OCI-M2 (cell line): ENCODE measurements around the gene PRKAR2B.

ENCODE experiments used
- DNase-seq: peaks from one replicate; lab custom pipeline; 2025; ENCODE audit not compliant: unreplicated experiment; lab: John Stamatoyannopoulos, UW

Gene PRKAR2B

GRCh38 chr7:107173691-107174406 is 129.3 kb downstream of the PRKAR2B start:
- no peak for DNase-seq

DNA sequence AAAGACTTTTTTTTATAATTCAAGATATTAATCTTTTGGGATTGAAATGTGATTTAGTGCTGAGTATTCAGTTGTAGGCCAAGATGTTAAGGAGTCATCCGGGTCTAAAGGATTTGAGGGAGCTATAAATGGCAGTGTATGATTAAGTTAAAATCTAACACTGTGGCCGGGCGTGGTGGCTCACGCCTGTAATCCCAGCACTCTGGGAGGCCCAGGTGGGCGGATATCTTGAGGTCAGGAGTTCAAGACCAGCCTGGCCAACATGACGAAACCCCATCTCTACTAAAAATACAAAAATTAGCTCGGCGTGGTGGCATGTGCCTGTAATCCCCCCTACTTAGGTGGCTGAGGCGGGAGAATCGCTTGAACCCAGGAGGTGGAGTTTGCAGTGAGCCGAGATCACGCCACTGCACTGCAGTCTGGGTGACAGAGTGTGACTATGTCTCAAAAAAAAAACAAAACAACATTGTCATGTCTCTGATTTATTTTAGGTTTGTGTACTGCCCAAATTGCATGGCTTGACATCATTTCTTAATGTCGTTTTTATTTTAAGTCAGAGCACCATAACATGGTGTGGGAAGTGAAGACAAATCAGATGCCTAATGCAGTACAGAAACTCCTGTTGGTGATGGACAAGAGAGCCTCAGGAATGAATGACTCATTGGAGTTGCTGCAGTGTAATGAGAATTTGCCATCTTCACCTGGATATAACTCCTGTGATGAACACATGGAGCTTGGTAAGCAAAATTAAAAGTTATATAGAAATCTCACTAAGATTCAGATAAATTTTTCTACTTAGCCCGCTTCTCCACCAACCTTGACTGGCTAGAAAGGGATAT is 135.0 kb downstream of the PRKAR2B start:
- no peak for DNase-seq

GRCh38 chr7:107180378-107180777 is 135.9 kb downstream of the PRKAR2B start:
- DNase-seq: no peak

- no peak for DNase-seq
Observed at GRCh38 chr7:107181172-107181571, 136.7 kb downstream of the PRKAR2B start.

DNA sequence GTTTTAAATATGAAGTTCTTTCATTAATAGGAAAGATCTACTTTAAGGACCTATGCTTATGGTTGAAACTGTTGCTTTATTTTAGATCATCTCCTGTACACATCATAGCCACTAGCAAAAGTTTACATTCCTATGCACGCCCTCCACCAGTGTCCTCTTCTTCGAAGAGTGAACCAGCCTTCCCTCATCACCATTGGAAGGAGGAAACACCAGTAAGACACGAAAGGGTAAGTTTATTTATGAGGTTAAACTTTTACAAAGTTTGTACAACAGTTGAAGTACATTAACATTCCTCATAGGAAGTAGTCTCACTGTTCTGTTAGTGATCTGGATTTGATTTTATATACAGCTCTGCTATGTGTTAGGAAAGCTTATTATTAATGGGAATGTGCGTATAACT is 141.2 kb downstream of the PRKAR2B start:
- no peak for DNase-seq

DNA sequence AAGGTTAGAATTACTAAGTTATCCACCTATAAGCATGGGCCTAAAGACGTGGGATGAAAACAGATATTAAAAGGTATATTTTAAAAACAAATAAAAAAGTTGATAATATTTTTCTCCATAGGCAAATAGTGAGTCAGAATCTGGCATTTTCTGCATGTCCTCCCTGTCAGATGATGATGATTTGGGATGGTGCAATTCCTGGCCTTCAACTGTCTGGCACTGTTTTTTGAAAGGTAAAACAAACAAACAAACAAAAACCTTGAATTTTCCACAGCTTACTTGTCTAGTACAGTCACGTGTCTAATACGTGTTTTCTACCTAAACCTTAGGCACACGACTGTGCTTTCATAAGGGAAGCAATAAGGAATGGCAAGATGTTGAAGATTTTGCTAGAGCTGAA is 141.7 kb downstream of the PRKAR2B start:
- DNase-seq: no peak

DNA sequence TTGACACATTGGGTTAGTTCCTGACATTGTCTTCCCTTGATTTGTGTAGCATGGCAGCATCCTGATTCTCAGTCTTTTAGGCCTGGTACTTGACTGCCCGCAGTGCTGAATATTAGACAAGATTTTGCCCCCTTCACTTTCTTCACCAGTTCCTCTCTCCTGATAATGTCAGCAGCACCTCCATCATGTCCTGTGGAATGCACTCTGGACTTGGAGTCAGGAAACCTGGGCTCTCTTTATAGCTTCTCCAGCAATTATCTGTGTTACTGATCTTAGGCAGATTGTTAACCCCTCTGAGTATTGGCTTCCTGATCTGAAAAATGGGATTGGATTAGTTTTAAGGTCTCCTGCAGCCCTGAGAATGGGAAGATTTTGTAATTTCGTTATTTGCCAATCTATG is 143.3 kb downstream of the PRKAR2B start:
- no peak for DNase-seq

DNA sequence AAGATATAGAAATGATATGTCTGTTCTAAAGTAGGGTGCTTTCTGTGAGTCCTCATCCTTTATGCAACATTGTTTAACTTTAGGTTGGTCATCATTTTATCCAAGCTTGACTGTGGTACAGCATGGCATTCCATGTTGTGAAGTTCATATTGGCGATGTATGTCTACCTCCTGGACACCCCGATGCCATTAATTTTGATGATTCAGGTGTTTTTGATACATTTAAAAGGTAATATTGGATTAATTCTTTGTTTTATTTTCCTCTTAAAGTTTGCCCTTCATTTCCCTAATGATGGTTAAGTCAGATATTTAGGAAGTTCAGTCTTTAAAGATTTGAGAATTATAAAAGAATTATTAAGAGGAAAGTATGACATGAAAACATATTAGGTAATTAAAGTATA is 145.6 kb downstream of the PRKAR2B start:
- DNase-seq: no peak

DNA sequence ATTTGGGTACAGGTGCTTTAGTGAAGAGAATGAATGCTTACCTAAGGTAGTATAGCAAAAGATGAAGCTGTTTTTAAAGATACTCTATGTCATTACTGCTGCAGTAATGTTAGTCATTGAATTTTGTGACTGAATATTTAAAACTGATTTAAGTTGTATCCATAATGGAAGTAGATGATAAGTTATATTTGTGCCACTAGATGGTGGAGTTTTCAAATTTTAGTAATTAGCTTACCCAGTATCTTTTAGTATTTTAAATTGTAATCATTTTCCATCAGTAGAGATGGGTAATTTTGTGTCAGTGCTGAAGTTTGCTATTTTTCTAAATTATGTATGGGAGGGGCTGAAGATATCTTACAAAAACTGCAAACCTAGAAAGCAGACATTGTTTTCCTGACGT is 149.5 kb downstream of the PRKAR2B start:
- no peak for DNase-seq

DNA sequence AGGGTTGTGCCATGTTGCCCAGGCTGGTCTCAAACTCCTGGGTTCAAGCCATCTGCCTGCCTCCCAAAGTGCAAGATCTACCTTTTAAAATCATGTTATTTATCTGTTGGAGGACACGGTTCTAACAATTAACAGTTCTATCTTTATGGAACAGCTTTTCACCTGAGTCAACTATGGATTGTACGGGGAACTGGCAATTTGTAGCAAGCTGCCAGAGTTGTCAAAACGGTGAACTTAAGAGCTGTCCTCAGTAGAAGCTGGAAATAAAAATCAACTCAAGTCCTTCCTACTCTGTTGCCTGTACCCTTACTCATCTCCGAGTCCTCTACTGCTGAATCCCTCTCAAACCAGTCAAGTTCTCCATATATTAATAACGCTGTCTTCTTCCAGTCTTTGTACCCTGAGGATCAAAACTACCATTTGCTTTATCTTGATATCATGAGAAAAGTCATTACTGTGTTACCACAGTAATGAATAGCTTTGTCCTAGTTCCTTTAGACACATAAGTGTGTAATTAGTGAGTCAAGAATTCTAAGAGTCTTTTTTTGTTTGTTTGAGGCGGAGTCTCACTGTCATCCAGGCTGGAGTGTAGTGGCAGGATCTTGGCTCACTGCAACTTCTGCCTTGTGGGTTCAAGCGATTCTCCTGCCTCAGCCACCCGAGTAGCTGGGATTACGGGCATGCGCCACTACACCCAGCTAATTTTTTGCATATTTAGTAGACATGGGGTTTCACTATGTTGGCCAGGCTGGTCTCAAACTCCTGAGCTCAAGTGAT is 152.5 kb downstream of the PRKAR2B start:
- DNase-seq: no peak

GRCh38 chr7:107201795-107202450 is 157.4 kb downstream of the PRKAR2B start:
- DNase-seq: no peak

GRCh38 chr7:107203607-107204006 is 159.1 kb downstream of the PRKAR2B start:
- DNase-seq: no peak

DNA sequence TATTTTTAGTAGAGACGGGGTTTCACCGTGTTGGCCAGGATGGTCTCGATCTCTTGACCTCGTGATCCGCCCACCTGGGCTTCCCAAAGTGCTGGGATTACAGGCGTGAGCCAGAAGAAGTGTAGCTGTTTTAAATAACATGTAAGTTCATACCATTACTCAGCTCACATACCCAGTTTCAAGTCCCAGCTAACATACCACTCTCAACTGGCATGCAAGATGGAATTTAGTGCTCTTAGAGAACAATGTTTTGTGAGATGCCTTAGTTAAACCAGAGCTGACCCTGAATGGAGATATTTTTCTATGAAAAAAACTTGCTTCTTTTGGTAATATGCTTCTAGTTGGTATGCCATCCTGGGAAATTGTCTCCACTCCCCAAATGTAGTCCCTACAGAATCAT is 161.6 kb downstream of the PRKAR2B start:
- DNase-seq: no peak

GRCh38 chr7:107206706-107207105 is 162.2 kb downstream of the PRKAR2B start:
- no peak for DNase-seq

- no peak for DNase-seq
Observed at GRCh38 chr7:107207459-107207858, 163.0 kb downstream of the PRKAR2B start.

- DNase-seq: no peak
Observed at GRCh38 chr7:107208024-107208521, 163.6 kb downstream of the PRKAR2B start.

- no peak for DNase-seq
Observed at GRCh38 chr7:107208563-107208962, 164.1 kb downstream of the PRKAR2B start.

DNA sequence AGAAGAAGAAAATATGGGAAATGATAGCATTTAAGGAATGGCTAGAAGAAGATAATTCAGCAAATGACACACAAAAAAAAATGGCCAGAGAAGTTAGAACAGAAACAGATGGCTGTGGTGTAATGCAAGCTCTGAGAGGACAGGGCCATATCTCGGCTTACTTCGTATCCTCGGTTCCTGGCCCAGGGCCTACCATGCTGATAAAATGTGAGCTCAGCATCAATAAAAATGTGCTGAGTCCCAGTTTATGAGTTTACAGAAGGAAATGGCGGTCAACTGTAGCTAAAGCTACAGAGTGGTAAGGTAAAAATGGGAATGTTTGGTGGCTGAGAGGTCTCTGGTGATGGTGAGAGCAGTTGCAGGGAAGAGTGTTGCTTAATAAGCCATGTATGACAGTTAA is 165.1 kb downstream of the PRKAR2B start:
- DNase-seq: no peak

GRCh38 chr7:107210400-107210799 is 165.9 kb downstream of the PRKAR2B start:
- no peak for DNase-seq
